SKM-1 (cell line): ENCODE data around the gene FBLN2.

Experiments used
- DNase-seq: peaks from one replicate; lab custom pipeline; 2025; ENCODE audit not compliant: unreplicated experiment; lab: John Stamatoyannopoulos, UW

FBLN2 gene

DNA sequence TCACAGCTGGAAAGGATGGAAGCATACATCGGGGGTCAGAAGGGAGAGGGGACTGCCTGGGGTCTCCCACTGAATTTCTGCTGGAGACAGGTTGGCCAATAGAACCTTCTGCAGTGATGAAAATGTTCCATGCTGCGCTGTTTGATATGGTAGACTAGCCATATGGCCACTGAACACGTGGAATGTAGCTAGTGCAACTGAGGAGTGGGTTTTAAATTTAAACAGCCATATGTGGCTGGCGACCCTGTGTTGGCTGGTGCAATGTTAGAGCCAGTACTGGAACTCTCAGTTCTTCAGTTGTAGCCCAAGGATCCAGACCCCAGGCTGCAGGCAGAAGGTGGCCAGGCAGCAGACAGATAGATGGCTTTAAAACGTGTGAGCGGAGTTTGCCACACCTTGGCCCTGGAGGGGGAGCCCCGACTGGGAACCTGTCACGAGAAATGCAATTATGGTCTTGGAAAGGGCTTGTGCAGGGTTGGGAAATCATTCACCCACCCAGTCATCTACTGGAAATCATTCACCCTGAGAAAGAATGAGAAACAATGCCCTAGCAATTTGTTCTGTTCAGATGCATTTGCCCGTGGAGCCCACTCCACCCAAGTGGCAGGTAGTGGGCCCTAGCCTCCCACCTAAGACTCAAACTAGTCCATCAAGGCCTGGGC is 127.6 kb downstream of the FBLN2 start:
- no peak for DNase-seq

DNA sequence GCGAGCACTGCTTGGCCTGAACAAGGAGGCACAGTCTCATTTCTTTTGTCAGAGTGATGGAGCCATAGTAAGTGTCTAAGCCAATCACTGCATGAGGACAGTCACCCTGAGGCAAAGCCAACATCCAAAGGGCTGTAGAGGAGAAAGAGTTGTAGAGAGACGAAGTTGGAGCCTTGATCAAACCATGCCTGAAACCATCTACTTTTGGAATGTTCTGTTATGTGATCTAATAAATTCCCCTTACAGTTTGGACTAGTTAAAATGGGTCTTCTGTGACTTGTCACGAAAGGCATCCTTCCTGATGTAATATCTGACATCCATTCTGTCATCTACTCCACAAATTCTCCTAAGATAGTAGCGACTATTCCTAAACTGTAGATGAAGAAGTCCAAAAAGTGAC is 128.3 kb downstream of the FBLN2 start:
- no peak for DNase-seq

DNA sequence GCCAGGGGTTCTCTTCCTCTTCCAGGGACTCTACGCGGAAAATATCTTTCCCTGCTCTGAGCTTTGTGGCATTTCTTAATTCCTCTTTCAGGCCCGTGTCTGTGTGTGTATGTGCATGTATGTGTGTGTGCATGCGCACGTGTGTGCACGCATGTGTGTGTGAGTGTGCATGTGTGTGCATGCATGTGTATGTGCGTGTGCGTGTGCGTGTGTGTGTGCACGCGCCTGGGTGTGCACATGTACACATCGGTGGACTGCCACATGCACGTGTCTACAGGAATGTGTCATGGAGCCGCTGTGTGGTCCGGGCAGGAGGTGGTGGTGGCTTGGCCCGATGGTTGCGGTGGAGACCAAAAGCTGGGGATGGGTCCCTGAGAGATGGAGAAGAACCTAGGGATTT is 133.0 kb downstream of the FBLN2 start:
- DNase-seq = no peak

DNA sequence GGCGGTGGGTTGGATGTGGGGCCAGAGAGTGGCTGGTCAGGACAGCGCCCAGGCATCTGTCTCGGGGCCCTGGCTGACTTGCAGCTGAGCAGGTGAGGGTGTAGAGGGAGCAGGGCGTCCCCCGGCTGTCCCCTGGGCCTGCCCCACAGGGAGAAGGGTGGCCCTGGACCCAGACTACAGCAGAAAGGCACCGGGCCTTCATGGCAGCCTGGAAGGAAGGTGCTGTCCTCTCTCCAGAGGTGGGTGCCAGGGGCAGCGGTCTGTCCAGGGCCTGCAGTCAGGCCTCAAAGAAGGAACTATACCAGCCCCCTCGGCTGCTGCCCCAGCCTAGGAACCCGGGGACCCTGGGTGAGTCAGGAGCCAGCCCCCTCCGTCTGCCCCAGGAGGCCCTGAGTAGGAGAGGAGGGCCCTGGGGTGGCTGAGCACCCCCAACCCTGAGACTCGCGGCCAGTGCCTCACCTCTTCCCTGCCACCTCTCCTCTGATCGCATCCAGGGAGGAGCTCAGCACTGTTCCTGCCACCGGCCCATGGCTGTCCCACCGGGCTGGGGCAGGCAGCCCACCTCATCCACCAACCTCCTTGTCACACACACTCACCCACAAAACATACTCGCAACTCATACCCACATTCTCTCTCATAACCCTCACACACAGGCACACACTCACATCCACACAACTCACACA is 133.5 kb downstream of the FBLN2 start:
- DNase-seq = no peak

DNA sequence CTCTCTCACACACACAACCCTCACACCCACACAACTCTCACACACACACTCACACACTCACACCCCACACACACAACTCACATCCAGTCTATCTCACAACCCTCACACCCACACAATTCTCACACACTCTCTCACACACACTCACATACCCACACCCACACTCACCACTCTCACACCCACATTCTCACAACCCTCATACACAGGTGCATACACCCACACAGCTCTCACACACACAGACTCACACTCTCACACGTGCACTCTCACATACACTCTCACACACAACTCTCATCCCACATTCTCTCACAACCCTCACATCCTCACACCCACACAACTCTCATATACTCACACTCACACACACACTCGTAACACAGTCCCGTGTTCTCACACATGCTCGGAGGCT is 134.4 kb downstream of the FBLN2 start:
- no peak for DNase-seq

DNA sequence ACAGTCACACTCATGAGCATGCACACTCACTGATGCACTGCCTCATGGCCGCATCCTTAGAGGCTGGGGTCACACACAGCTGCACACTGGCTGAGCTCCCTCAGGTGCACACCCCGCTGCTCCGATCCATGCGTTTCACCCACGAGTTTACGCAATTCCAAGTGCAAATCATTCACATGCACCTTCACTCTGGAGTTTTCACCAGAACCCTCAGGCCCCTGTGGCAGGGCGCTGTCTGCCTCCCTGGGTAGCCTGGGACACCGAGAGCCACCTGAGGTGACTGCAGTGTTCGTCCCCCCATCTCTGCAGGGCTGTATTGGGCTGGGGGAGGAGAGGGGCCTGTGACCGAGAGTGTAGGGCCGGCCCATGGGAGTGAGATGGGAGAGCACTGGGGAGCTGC is 134.8 kb downstream of the FBLN2 start:
- DNase-seq = no peak

DNA sequence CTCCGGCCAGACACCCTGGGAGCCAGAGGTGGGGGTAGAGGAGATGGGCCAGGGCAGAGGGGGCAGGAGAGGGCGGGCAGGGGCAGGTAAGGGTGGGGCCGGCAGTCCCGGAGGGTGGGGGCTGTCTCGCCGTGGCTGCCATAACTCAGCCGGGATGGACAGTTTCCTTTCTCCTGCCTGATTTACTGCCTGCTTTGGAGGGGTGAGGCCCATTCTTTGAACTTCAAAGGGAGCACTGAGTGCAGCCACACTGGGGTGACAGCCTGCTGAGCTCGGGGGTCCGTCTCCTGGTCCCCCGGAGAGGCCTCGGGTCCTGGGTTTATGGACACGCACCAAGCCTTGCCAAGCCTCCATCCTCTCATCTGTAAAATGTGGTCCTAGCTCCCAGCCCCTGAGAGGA is 135.4 kb downstream of the FBLN2 start:
- no peak for DNase-seq

DNA sequence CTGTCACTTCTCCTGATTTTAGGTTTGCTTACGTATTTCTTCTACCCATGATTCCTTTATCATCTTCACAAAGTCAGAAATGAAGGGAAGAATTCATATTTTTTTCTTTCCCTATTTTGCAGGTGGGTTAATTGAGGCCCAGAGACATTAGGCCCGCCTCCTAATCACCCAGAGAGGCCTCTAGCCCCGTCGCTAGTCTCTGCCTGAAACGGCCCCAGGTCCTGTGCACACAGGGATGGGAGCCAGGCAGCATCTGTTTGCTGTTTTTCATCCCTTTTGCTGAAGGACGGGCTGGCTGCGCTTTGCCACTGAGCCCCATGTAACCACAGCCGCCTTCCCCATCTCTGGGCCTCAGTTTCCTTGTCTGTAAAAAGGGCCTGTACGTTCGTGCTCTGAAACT is 135.9 kb downstream of the FBLN2 start:
- DNase-seq = no peak

DNA sequence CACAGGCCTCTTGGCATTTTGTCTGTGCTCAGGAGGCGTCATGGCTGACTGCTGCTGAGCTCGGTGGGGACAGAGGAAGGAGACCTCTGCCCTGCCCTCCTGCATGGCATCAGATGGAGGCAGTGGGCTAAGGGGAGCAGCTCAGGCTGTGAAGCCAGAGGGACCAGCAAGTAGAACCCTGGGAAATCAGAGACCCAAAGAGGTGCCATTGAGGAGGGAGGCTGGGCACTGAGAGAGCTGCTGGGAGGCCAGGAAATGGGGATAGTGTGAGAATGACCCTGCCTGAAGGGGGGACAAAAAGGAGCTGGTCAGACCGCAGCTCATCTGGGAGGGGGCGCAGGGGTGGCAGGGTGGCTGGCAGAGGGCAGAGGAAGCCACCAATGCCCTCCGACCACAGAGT is 136.8 kb downstream of the FBLN2 start:
- no peak for DNase-seq

DNA sequence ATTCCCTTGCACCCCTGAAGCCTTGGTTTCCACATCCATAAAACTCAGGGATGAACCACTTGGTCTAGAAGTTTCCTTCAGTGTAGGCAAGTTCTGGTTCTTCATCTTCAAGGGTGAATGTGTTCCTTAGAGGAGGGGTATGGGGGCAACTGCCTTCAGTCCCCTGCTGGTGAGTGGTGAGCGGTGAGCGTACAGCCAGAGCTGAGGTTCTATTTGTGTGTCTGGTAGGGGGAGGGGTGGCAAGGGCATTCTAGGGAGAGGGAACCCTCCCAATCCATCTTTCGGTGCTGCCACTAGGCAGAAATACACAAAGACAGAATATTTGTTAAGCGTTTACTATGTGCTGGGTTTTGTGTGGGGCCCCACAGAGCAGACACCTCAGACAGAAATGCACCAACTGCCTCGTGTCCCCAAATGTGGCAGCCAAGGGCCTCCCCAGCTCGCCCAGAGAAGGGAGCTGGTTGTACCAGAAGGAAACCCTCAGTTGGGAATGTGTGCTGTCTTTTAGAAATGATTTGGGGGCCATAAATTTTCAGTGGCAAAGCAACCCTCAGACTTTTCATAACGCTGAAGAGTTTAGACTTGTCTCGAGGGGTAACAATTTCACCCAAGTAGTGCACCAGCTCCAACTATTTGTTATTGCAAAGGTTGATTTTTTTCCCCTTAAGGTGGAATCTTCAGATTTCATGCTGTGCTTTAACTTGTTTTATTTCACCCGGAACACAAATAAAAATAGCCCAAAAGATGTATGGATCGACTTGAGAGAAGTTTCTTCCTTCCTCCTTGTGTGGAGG is 137.6 kb downstream of the FBLN2 start:
- DNase-seq = no peak

DNA sequence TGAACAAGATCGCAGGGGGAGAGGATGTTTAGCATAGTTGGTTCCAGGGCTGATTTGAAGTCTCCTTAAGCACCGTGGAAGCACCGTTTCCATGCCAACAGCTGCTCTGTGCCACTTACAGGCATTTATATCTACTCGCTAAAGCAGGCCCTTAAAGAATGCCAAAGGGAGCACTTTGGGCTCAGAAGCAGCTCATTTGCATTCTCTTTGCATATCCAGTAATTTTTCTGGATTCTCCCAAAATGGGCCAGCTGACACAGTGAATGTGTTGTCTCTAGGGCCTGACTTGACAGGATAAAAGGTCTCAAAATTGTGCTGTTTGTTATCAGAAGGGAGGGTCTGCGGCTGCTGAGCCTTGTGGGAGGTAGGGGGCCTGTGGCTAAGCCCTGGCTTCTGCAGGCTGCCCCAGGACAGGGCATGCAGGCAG is 138.6 kb downstream of the FBLN2 start:
- DNase-seq = no peak
